ENCODE data around the gene CERT1.

- TF ChIP-seq CTCF (conservative IDR thresholded peaks at IDR 0.05; ENCODE audit: low read length): no peak
- TF ChIP-seq EZH2phosphoT487 (IDR thresholded peaks at IDR 0.05; ENCODE audit: borderline replicate concordance): no peak
Observed at GRCh38 chr5:75475364-75475763, 36.1 kb downstream of the CERT1 start.
